DOHH2 (cell line): Measurements from ENCODE around the gene BCAS1.

Source experiments
- CTCF ChIP-seq: fragments of 200-600 bp; sonication (generic); IDR thresholded peaks from one replicate; pipeline ENCODE4 v1.5.1; 2014; ENCODE audit warnings: antibody characterized with exemption, mild to moderate bottlenecking, low read depth, low read length; ENCODE audit not compliant: poor library complexity, severe bottlenecking
- EZH2phosphoT487 ChIP-seq: fragments of 200-600 bp; sonication (generic); IDR thresholded peaks from 2 replicates; pipeline ENCODE4 v1.6.1; 2017; ENCODE audit warnings: borderline replicate concordance, mild to moderate bottlenecking, antibody characterized with exemption, low read length, moderate library complexity, mixed read lengths

GRCh38 chr20:53898556-53898931 lies 171.8 kb downstream of the BCAS1 start:
- TF ChIP-seq CTCF: no peak
- no peak for TF ChIP-seq EZH2phosphoT487
